ENCODE data around the gene PSMB5.

Gene PSMB5

GRCh38 chr14:22996768-22997654 is 37.7 kb downstream of the PSMB5 start:
- Mint-ChIP-seq H3K27me3 (no peaks in the 10 kb centered on the region), H3K9me3 (no peaks in the 10 kb centered on the region), H3K4me3 (no peak overlapping the region), H3K4me1 (peaks cover 5% of the 10 kb centered on the region), H3K27ac (no peak overlapping the region)
- no peak for DNase-seq
- ATAC-seq = no peak

- H3K27me3 Mint-ChIP-seq = no peaks in the 10 kb centered on the region
- no peaks in the 10 kb centered on the region for H3K9me3 Mint-ChIP-seq
- H3K4me3 Mint-ChIP-seq = no peak overlapping the region
- no peak overlapping the region for H3K27ac Mint-ChIP-seq
- DNase-seq (no peak), ATAC-seq (no peak)
- H3K4me1 Mint-ChIP-seq = peaks cover 5% of the 10 kb centered on the region
These were observed 38.6 kb downstream of the PSMB5 start for GRCh38 chr14:22995889-22996625.

GRCh38 chr14:22994762-22995275 is 39.9 kb downstream of the PSMB5 start:
- ATAC-seq = peak; percentile 87
- Mint-ChIP-seq H3K27me3 (no peaks in the 10 kb centered on the region), H3K27ac (no peak overlapping the region), H3K4me1 (peaks cover 5% of the 10 kb centered on the region), H3K4me3 (no peak overlapping the region), H3K9me3 (no peaks in the 10 kb centered on the region)
- peak; percentile 23 to 32 for DNase-seq

GRCh38 chr14:22993517-22993916 is 41.2 kb downstream of the PSMB5 start:
- H3K9me3 Mint-ChIP-seq = no peaks in the 10 kb centered on the region
- ATAC-seq (no peak), DNase-seq (no peak)
- no peaks in the 10 kb centered on the region for H3K27me3 Mint-ChIP-seq
- H3K4me1 Mint-ChIP-seq = peaks cover 5% of the 10 kb centered on the region
- peak overlapping the region in 1 of 2 donors; percentile 58 for H3K27ac Mint-ChIP-seq
- no peak overlapping the region for H3K4me3 Mint-ChIP-seq

GRCh38 chr14:22991852-22992251 is 42.8 kb downstream of the PSMB5 start:
- no peak for ATAC-seq
- H3K27me3 Mint-ChIP-seq = no peaks in the 10 kb centered on the region
- H3K9me3 Mint-ChIP-seq = no peaks in the 10 kb centered on the region
- H3K4me3 Mint-ChIP-seq = no peak overlapping the region
- DNase-seq = no peak
- H3K27ac Mint-ChIP-seq = peak overlapping the region in 1 of 2 donors; percentile 24
- peaks cover 5% of the 10 kb centered on the region for H3K4me1 Mint-ChIP-seq

- no peak for ATAC-seq
- Mint-ChIP-seq H3K27ac (no peak overlapping the region), H3K4me3 (no peak overlapping the region), H3K4me1 (no peaks in the 10 kb centered on the region), H3K9me3 (no peaks in the 10 kb centered on the region), H3K27me3 (no peaks in the 10 kb centered on the region)
- no peak for DNase-seq
These were observed 47.4 kb downstream of the PSMB5 start for GRCh38 chr14:22987291-22987690.

- DNase-seq (peak; percentile 80 to 83), ATAC-seq (peak; percentile 61)
- Mint-ChIP-seq H3K27ac (no peak overlapping the region), H3K4me3 (no peak overlapping the region), H3K4me1 (no peaks in the 10 kb centered on the region), H3K9me3 (no peaks in the 10 kb centered on the region), H3K27me3 (no peaks in the 10 kb centered on the region)
These were observed 48.1 kb downstream of the PSMB5 start for GRCh38 chr14:22986508-22987054.

- no peak overlapping the region for H3K27ac Mint-ChIP-seq
These were observed 48.7 kb downstream of the PSMB5 start for GRCh38 chr14:22985894-22986507.

GRCh38 chr14:22984959-22985658 is 49.6 kb downstream of the PSMB5 start:
- Mint-ChIP-seq H3K9me3 (no peaks in the 10 kb centered on the region), H3K27me3 (no peaks in the 10 kb centered on the region), H3K27ac (no peak overlapping the region), H3K4me1 (peaks cover 2% of the 10 kb centered on the region), H3K4me3 (no peak overlapping the region)
- ATAC-seq = no peak
- no peak for DNase-seq

More at GRCh38 chr14:22985894-22986507, 48.7 kb downstream of the PSMB5 start:
- no peaks in the 10 kb centered on the region for H3K9me3 Mint-ChIP-seq
- no peak for ATAC-seq
- no peak overlapping the region for H3K4me3 Mint-ChIP-seq
- no peak for DNase-seq
- no peaks in the 10 kb centered on the region for H3K4me1 Mint-ChIP-seq
- H3K27me3 Mint-ChIP-seq = no peaks in the 10 kb centered on the region

GRCh38 chr14:22982477-22983245 is 52.0 kb downstream of the PSMB5 start, which contains the start of gene AJUBA:
AJUBA (minus strand) TSS chr14:22982551; CDS start chr14:22982266, 285 bp downstream.
- peak; percentile 64 to 71 for DNase-seq
- Mint-ChIP-seq H3K9me3 (no peaks in the 10 kb centered on the region), H3K27me3 (no peaks in the 10 kb centered on the region), H3K4me1 (peaks cover 6% of the 10 kb centered on the region), H3K27ac (no peak within 1 kb of the TSS), H3K4me3 (peak within 1 kb of the TSS in 1 of 2 donors; percentile 69)
- ATAC-seq = peak; percentile 81

GRCh38 chr14:22981876-22982476 is 52.7 kb downstream of the PSMB5 start:
- peak; percentile 15 for ATAC-seq
- Mint-ChIP-seq H3K4me1 (peaks cover 6% of the 10 kb centered on the region), H3K4me3 (no peak overlapping the region), H3K27me3 (no peaks in the 10 kb centered on the region), H3K27ac (no peak overlapping the region), H3K9me3 (no peaks in the 10 kb centered on the region)
- peak; percentile 21 for DNase-seq

- no peak overlapping the region for H3K27ac Mint-ChIP-seq
- H3K4me3 Mint-ChIP-seq = peak overlapping the region; percentile 46 to 69
- DNase-seq (peak; percentile 31), ATAC-seq (peak; percentile 27)
- peaks cover 6% of the 10 kb centered on the region for H3K4me1 Mint-ChIP-seq
- no peaks in the 10 kb centered on the region for H3K9me3 Mint-ChIP-seq
- no peaks in the 10 kb centered on the region for H3K27me3 Mint-ChIP-seq
These were observed 53.4 kb downstream of the PSMB5 start for GRCh38 chr14:22981090-22981875.

- no peaks in the 10 kb centered on the region for H3K9me3 Mint-ChIP-seq
- H3K27ac Mint-ChIP-seq = no peak overlapping the region
- H3K27me3 Mint-ChIP-seq = no peaks in the 10 kb centered on the region
- DNase-seq (peak in 1 of 2 donors; percentile 20), ATAC-seq (peak; percentile 4)
- peak overlapping the region; percentile 46 to 69 for H3K4me3 Mint-ChIP-seq
- H3K4me1 Mint-ChIP-seq = peaks cover 6% of the 10 kb centered on the region
These were observed 54.0 kb downstream of the PSMB5 start for GRCh38 chr14:22980672-22981089.

Measured in stimulated activated naive CD8-positive, alpha-beta T cell treated with anti-CD3 and anti-CD28 coated beads, Interleukin-15, amount 100 ng/mL, for 72 hours (primary cell).